ENCODE results near the gene LAMA4. TPM values are rescaled to one million over a fixed set of nuclear protein-coding genes. Genes with fewer than 3 reads are reported as not detected.

Gene LAMA4
- total RNA-seq, 1 experiment from 2014 or later, result 11.9 TPM

DNA sequence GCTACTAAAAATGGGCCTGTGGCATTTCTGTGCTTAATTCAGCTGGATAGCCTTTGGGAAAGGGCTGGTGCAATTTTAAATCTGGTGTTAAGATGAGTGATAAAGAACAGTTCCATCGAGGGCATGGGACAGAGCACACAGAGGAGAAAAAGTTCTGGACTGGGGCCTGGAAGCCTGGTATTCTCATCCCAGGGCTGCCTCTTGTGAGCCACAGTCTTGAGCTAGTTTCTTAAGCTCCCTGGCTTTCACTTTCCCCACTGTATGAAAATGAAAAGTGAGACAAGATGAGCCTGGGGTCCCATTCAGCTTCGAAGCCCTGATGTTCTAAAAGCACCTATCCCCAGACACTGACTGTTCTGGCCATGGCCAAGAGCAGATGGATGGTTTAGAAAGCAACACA lies 14.3 kb upstream of the LAMA4 start:
- BruUV-seq (replicated peaks), result no TSS peak
- Histone ChIP-seq H3K27ac (ENCODE audit: low read length) (no peak overlapping the region), H3K36me3 (ENCODE audit: control insufficient read depth, insufficient read depth, low read length) (no peaks in the 10 kb centered on the region), H3K4me3 (ENCODE audit: low read depth in 2 of 2, low read length in 2 of 2) (no peak overlapping the region), H3K9me3 (ENCODE audit: control insufficient read depth, insufficient read depth, low read depth, low read length) (no peaks in the 10 kb centered on the region), H3K27me3 (ENCODE audit: control insufficient read depth, insufficient read depth, low read length) (no peaks in the 10 kb centered on the region), H3K4me1 (ENCODE audit: control insufficient read depth, insufficient read depth, low read length) (no peaks in the 10 kb centered on the region)
- in situ Hi-C loops (cut with HindIII; ENCODE audit: low pct_unique_long_range_greater_than_20kb, low sequenced_read_pairs) (no loop called here), intact Hi-C loops (cut with micrococcal nuclease; ENCODE audit: unreplicated experiment) (no loop called here)
- TF ChIP-seq SIN3A (IDR thresholded peaks at IDR 0.05; ENCODE audit: borderline replicate concordance, insufficient read depth, low read depth, low read length) (no peak), POLR2AphosphoS5 (IDR thresholded peaks at IDR 0.05; ENCODE audit: low read depth, low read length) (no peak), TCF7L2 (IDR thresholded peaks at IDR 0.05; ENCODE audit: low read depth, low read length) (no peak)
- TF ChIP-seq, protein P1, sequence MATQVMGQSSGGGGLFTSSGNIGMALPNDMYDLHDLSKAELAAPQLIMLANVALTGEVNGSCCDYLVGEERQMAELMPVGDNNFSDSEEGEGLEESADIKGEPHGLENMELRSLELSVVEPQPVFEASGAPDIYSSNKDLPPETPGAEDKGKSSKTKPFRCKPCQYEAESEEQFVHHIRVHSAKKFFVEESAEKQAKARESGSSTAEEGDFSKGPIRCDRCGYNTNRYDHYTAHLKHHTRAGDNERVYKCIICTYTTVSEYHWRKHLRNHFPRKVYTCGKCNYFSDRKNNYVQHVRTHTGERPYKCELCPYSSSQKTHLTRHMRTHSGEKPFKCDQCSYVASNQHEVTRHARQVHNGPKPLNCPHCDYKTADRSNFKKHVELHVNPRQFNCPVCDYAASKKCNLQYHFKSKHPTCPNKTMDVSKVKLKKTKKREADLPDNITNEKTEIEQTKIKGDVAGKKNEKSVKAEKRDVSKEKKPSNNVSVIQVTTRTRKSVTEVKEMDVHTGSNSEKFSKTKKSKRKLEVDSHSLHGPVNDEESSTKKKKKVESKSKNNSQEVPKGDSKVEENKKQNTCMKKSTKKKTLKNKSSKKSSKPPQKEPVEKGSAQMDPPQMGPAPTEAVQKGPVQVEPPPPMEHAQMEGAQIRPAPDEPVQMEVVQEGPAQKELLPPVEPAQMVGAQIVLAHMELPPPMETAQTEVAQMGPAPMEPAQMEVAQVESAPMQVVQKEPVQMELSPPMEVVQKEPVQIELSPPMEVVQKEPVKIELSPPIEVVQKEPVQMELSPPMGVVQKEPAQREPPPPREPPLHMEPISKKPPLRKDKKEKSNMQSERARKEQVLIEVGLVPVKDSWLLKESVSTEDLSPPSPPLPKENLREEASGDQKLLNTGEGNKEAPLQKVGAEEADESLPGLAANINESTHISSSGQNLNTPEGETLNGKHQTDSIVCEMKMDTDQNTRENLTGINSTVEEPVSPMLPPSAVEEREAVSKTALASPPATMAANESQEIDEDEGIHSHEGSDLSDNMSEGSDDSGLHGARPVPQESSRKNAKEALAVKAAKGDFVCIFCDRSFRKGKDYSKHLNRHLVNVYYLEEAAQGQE (IDR thresholded peaks at IDR 0.05; ENCODE audit: insufficient read depth in 1 of 2, low read depth in 2 of 2, low read length in 1 of 2), result no peak
- TF ChIP-seq, protein P2, sequence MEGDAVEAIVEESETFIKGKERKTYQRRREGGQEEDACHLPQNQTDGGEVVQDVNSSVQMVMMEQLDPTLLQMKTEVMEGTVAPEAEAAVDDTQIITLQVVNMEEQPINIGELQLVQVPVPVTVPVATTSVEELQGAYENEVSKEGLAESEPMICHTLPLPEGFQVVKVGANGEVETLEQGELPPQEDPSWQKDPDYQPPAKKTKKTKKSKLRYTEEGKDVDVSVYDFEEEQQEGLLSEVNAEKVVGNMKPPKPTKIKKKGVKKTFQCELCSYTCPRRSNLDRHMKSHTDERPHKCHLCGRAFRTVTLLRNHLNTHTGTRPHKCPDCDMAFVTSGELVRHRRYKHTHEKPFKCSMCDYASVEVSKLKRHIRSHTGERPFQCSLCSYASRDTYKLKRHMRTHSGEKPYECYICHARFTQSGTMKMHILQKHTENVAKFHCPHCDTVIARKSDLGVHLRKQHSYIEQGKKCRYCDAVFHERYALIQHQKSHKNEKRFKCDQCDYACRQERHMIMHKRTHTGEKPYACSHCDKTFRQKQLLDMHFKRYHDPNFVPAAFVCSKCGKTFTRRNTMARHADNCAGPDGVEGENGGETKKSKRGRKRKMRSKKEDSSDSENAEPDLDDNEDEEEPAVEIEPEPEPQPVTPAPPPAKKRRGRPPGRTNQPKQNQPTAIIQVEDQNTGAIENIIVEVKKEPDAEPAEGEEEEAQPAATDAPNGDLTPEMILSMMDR (IDR thresholded peaks at IDR 0.05), result no peak
- CTCF ChIA-PET, result interaction anchor here (0.6 kb wide), 1 partner anchor 89 kb away, joined by 3 read pairs; no protein-coding TSS in a partner anchor
- POLR2A ChIA-PET, result no interaction called here
- no peak for DNase-seq (ENCODE audit: low read depth, low spot score)
- no peak for ATAC-seq

DNA sequence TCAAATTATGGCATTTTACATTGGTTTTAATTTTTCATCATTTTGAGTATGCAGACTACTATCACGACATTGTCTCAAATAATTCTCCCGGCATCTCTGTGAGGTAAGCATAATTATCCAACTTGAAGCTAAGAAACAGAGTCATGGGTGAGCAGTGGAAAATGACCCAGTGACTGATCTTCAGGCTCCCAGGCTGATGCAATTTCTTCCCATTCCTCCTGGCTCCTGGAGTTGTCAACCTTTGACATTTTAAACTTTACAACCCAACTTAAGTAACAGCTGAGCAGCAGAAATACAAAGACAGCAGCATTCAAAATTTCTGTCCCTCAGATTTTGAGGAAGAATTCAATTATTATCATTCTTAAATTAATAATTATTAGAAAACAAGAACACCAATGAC lies 13.7 kb upstream of the LAMA4 start:
- in situ Hi-C loops (cut with HindIII; ENCODE audit: low pct_unique_long_range_greater_than_20kb, low sequenced_read_pairs) (no loop called here), intact Hi-C loops (cut with micrococcal nuclease; ENCODE audit: unreplicated experiment) (no loop called here)
- TF ChIP-seq SIN3A (IDR thresholded peaks at IDR 0.05; ENCODE audit: borderline replicate concordance, insufficient read depth, low read depth, low read length) (no peak), POLR2AphosphoS5 (IDR thresholded peaks at IDR 0.05; ENCODE audit: low read depth, low read length) (no peak), TCF7L2 (IDR thresholded peaks at IDR 0.05; ENCODE audit: low read depth, low read length) (no peak)
- TF ChIP-seq, protein P1 (IDR thresholded peaks at IDR 0.05; ENCODE audit: insufficient read depth in 1 of 2, low read depth in 2 of 2, low read length in 1 of 2), result no peak
- TF ChIP-seq, protein P2 (IDR thresholded peaks at IDR 0.05), result no peak
- Histone ChIP-seq H3K36me3 (ENCODE audit: control insufficient read depth, insufficient read depth, low read length) (no peaks in the 10 kb centered on the region), H3K9me3 (ENCODE audit: control insufficient read depth, insufficient read depth, low read depth, low read length) (no peaks in the 10 kb centered on the region), H3K4me1 (ENCODE audit: control insufficient read depth, insufficient read depth, low read length) (no peaks in the 10 kb centered on the region), H3K27ac (ENCODE audit: low read length) (no peak overlapping the region), H3K4me3 (ENCODE audit: low read depth in 2 of 2, low read length in 2 of 2) (no peak overlapping the region), H3K27me3 (ENCODE audit: control insufficient read depth, insufficient read depth, low read length) (no peaks in the 10 kb centered on the region)
- no TSS peak for BruUV-seq (replicated peaks)
- ATAC-seq (no peak), DNase-seq (ENCODE audit: low read depth, low spot score) (no peak)
- CTCF ChIA-PET, result no interaction called here
- POLR2A ChIA-PET, result no interaction called here

All from Panc1 (cell line).